ENCODE data around the gene ERBIN. TPM values are rescaled to one million over a fixed set of nuclear protein-coding genes. Genes with fewer than 3 reads are reported as not detected.

ERBIN gene
- total and polyA plus RNA-seq, 9 of the 15 experiments (the other 6 are each of a cell fraction or from before 2014, with no cell fraction given): 11.9 to 72.8 (median 41.7) TPM

DNA sequence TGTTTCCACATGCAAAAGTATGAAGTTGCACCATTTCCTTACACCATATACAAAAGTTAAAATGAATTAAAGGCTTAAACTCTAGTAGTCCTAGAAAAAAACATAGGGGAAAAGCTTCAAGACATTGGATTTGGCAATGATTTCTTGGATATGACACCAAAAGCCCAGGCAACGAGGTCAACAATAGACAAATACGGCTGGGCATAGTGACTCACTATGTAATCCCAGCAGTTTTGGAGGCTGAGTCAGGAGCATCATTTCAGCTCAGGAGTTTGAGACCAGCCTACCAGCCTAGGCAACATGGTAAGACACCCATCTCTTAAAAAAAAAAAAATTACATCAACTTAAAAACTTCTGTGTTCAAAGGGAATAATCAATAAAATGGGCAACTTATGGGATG is 186.8 kb downstream of the ERBIN start:
- no peak overlapping the region for H3K4me2 ChIP-seq (ENCODE audit: insufficient read depth, low read length)
- H2AFZ ChIP-seq (ENCODE audit: low read depth, low read length): no peak overlapping the region
- intact Hi-C loops (cut with micrococcal nuclease) (no loop called here), in situ Hi-C loops (cut with MboI) (no loop called here)
- ChIA-PET CTCF (ENCODE audit: low intra/inter-chr PET ratio) (no interaction called here), POLR2A (interaction anchor here (0.6 kb wide), 1 partner anchor 1288 kb away, joined by 4 read pairs; no protein-coding TSS in a partner anchor)
- no peak overlapping the region for H3K27ac ChIP-seq (ENCODE audit: extremely low read depth, low read depth, low read length)
- H4K20me1 ChIP-seq (replicated peaks; ENCODE audit: control insufficient read depth, insufficient read depth, low read length): no peaks in the 10 kb centered on the region
- no peaks in the 10 kb centered on the region for H3K27me3 ChIP-seq (ENCODE audit: control insufficient read depth in 2 of 2, insufficient read depth in 2 of 2, low read length in 2 of 2)
- 16% methylated on average over 2 of the region's 2 CpGs for WGBS (ENCODE audit: insufficient coverage, low coverage, missing lambda C conversion rate)
- no peaks in the 10 kb centered on the region for H3K9me1 ChIP-seq (ENCODE audit: control insufficient read depth, insufficient read depth, low read length)
- TF ChIP-seq NR2C1 (IDR thresholded peaks at IDR 0.05) (no peak), NR2C1 (tag; IDR thresholded peaks at IDR 0.05) (no peak), SNRNP70 (optimal IDR thresholded peaks at IDR 0.05; ENCODE audit: low read depth, low read length) (no peak), EP300 (IDR thresholded peaks at IDR 0.05; ENCODE audit: low read length) (no peak), PCBP1 (IDR thresholded peaks at IDR 0.05; ENCODE audit: low read depth, low read length, poor library complexity, severe bottlenecking) (no peak), ZNF644 (tag; IDR thresholded peaks at IDR 0.05; ENCODE audit: low read depth) (no peak), GTF2E2 (tag; IDR thresholded peaks at IDR 0.05) (no peak), KAT2B (IDR thresholded peaks at IDR 0.05; ENCODE audit: low read depth, low read length) (no peak), XRCC5 (IDR thresholded peaks at IDR 0.05; ENCODE audit: low read depth, low read length) (no peak), ZNF75A (CRISPR knock-in tag; IDR thresholded peaks at IDR 0.05) (no peak), NEUROD1 (IDR thresholded peaks at IDR 0.05; ENCODE audit: borderline replicate concordance, low read depth, low read length, partially characterized antibody) (no peak), SOX6 (IDR thresholded peaks at IDR 0.05) (no peak), ZNF507 (tag; conservative IDR thresholded peaks at IDR 0.05) (no peak), ZKSCAN3 (CRISPR knock-in tag; IDR thresholded peaks at IDR 0.05) (no peak)
- TF ChIP-seq, protein P1, sequence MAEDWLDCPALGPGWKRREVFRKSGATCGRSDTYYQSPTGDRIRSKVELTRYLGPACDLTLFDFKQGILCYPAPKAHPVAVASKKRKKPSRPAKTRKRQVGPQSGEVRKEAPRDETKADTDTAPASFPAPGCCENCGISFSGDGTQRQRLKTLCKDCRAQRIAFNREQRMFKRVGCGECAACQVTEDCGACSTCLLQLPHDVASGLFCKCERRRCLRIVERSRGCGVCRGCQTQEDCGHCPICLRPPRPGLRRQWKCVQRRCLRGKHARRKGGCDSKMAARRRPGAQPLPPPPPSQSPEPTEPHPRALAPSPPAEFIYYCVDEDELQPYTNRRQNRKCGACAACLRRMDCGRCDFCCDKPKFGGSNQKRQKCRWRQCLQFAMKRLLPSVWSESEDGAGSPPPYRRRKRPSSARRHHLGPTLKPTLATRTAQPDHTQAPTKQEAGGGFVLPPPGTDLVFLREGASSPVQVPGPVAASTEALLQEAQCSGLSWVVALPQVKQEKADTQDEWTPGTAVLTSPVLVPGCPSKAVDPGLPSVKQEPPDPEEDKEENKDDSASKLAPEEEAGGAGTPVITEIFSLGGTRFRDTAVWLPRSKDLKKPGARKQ (CRISPR knock-in tag; IDR thresholded peaks at IDR 0.05): no peak
- TF ChIP-seq, protein P2, sequence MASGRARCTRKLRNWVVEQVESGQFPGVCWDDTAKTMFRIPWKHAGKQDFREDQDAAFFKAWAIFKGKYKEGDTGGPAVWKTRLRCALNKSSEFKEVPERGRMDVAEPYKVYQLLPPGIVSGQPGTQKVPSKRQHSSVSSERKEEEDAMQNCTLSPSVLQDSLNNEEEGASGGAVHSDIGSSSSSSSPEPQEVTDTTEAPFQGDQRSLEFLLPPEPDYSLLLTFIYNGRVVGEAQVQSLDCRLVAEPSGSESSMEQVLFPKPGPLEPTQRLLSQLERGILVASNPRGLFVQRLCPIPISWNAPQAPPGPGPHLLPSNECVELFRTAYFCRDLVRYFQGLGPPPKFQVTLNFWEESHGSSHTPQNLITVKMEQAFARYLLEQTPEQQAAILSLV (tag; IDR thresholded peaks at IDR 0.05): no peak
- TF ChIP-seq, protein P3, sequence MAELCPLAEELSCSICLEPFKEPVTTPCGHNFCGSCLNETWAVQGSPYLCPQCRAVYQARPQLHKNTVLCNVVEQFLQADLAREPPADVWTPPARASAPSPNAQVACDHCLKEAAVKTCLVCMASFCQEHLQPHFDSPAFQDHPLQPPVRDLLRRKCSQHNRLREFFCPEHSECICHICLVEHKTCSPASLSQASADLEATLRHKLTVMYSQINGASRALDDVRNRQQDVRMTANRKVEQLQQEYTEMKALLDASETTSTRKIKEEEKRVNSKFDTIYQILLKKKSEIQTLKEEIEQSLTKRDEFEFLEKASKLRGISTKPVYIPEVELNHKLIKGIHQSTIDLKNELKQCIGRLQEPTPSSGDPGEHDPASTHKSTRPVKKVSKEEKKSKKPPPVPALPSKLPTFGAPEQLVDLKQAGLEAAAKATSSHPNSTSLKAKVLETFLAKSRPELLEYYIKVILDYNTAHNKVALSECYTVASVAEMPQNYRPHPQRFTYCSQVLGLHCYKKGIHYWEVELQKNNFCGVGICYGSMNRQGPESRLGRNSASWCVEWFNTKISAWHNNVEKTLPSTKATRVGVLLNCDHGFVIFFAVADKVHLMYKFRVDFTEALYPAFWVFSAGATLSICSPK (IDR thresholded peaks at IDR 0.05; ENCODE audit: borderline replicate concordance): no peak
- TF ChIP-seq, protein P4, sequence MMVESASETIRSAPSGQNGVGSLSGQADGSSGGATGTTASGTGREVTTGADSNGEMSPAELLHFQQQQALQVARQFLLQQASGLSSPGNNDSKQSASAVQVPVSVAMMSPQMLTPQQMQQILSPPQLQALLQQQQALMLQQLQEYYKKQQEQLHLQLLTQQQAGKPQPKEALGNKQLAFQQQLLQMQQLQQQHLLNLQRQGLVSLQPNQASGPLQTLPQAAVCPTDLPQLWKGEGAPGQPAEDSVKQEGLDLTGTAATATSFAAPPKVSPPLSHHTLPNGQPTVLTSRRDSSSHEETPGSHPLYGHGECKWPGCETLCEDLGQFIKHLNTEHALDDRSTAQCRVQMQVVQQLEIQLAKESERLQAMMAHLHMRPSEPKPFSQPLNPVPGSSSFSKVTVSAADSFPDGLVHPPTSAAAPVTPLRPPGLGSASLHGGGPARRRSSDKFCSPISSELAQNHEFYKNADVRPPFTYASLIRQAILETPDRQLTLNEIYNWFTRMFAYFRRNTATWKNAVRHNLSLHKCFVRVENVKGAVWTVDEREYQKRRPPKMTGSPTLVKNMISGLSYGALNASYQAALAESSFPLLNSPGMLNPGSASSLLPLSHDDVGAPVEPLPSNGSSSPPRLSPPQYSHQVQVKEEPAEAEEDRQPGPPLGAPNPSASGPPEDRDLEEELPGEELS (CRISPR knock-in tag; IDR thresholded peaks at IDR 0.05; ENCODE audit: borderline replicate concordance): no peak
- H3K9ac ChIP-seq (ENCODE audit: insufficient read depth in 1 of 2, low read depth in 2 of 2, low read length in 2 of 2): no peak overlapping the region
- no TSS peak for BruUV-seq (replicated peaks)
- H3K9me3 ChIP-seq (replicated peaks; ENCODE audit: control insufficient read depth, insufficient read depth, low read depth, low read length): 0 out of 2 replicates have a peak, but pooled peaks cover 1% of the 10 kb centered on the region
- H3K79me2 ChIP-seq (ENCODE audit: control insufficient read depth, insufficient read depth, low read length): no peaks in the 10 kb centered on the region
- no peak for DNase-seq (ENCODE audit: extremely low read depth in 1 of 4, low spot score in 3 of 4)
- no peak for FAIRE-seq
- ATAC-seq: no peak
- no peaks in the 10 kb centered on the region for H3K36me3 ChIP-seq (ENCODE audit: control insufficient read depth, insufficient read depth, low read length)
- no peaks in the 10 kb centered on the region for H3K4me1 ChIP-seq (replicated peaks in 1 of 2; ENCODE audit: control insufficient read depth in 2 of 2, insufficient read depth in 2 of 2, low read length in 2 of 2)
- no peak overlapping the region for H3K4me3 ChIP-seq

Measured in K562 (cell line).